Breast epithelium (tissue), 3 donors: Measurements from ENCODE around the gene KIF21B.

Source experiments
- POLR2A ChIP-seq: fragments of 450-650 bp; IDR thresholded peaks from one replicate; pipeline ENCODE4 v1.6.1; 2016; ENCODE audit warnings: antibody characterized with exemption, mild to moderate bottlenecking, moderate library complexity
- POLR2AphosphoS5 ChIP-seq, 3 donors: sonication (generic); formaldehyde crosslinking; IDR thresholded peaks; one replicate each; pipeline ENCODE4 v1.6.1; 2017; ENCODE audit warnings: antibody characterized with exemption in 3 of 3

- TF ChIP-seq POLR2A (no peak), POLR2AphosphoS5 (IDR thresholded peaks at IDR 0.05) (no peak)
Measured at GRCh38 chr1:200965111-200965805, 58.3 kb downstream of the KIF21B start.
